Measurements from ENCODE around the gene ITGAD.
"Not testable (repeated sequence)": the region's sequence is repeated elsewhere in the genome, so short reads cannot be mapped to it uniquely, and the experiment has no call there.

The ITGAD gene

DNA sequence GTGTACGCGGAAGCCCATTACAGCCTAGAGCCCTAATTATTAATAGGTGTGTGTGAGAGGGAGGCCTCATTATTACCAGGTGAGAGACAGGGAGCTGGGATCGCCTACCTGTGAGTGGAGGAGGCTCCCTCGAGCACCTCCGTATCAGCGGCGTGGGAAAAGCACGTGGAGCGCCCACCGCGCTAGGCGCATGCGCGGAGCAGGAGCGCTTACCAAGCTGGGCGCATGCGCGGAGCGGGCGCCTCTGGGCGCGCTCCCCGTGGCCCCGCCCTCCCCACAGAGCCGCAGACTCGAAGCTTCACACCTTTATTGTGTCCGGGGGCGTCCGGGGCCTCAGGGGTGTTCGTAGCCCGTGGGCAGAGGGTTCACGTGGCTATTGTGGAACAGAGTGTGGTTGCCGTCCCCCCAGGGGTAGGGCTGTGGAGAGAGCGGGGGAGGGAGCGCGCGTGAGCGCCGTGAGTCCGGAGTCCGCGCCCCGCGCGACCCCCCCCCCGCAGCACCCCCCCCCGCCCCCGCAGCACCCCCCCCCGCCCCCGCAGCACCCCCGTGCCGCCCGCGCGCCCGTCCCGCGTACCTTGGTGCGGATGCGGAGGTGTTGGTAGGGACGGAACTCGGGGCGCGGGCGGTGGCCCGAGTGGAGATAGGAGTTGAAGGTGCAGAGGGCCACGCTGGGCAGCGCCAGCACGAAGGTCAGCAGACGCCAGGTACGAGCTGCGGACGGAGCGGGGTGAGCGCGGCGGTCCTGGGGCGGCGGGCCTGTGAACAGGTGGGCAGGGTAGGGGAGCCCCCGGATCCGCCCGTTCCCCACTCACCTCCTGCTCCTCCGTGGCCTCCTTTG is 34.5 kb downstream of the ITGAD start:
- no peak overlapping the region for H3K9ac ChIP-seq (ENCODE audit: low read depth, low read length)
- H3K4me3 ChIP-seq (ENCODE audit: low read depth, low read length) = peak overlapping the region; percentile 13

DNA sequence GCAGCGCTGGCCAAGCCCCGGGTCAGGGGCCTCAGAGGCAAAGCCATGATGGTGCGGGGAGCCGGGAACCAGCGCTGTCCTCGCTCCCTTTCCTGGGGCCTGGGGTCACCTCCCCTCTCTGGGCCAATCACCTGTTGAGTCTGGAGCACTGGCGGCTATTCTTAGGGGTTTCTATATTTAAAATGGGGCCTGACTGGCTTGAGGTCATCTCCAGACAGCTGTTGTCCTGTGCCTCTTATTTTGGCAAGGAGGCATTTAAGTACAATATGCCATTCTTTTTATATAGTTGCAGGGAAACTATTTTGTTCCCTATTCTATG is 35.1 kb downstream of the ITGAD start, which contains the start of gene COX6A2:
Gene COX6A2, minus strand, starts transcription at position 82 of the 319 bp plus-strand sequence. Its CDS starts 35 bp downstream, at position 47.
- no peak within 1 kb of the TSS for H3K9ac ChIP-seq (ENCODE audit: low read depth, low read length)
- peaks cover 5% of the 10 kb centered on the region for H3K4me1 ChIP-seq (ENCODE audit: control insufficient read depth, insufficient read depth, low read length)
- no peaks in the 10 kb centered on the region for H3K36me3 ChIP-seq (ENCODE audit: control insufficient read depth, insufficient read depth, low read length)
- H3K27me3 ChIP-seq (ENCODE audit: control insufficient read depth, insufficient read depth, low read length) = peaks cover 35% of the 10 kb centered on the region
- H3K4me3 ChIP-seq (ENCODE audit: low read depth, low read length) = peak within 1 kb of the TSS; percentile 13
- H3K9me3 ChIP-seq (ENCODE audit: control insufficient read depth, insufficient read depth, low read length) = peaks cover 4% of the 10 kb centered on the region

More for the DNA sequence above, 34.5 kb downstream of the ITGAD start:
- peaks cover 40% of the 10 kb centered on the region for H3K27me3 ChIP-seq (ENCODE audit: control insufficient read depth, insufficient read depth, low read length)
- peaks cover 5% of the 10 kb centered on the region for H3K4me1 ChIP-seq (ENCODE audit: control insufficient read depth, insufficient read depth, low read length)
- no peaks in the 10 kb centered on the region for H3K36me3 ChIP-seq (ENCODE audit: control insufficient read depth, insufficient read depth, low read length)
- peaks cover 4% of the 10 kb centered on the region for H3K9me3 ChIP-seq (ENCODE audit: control insufficient read depth, insufficient read depth, low read length)

DNA sequence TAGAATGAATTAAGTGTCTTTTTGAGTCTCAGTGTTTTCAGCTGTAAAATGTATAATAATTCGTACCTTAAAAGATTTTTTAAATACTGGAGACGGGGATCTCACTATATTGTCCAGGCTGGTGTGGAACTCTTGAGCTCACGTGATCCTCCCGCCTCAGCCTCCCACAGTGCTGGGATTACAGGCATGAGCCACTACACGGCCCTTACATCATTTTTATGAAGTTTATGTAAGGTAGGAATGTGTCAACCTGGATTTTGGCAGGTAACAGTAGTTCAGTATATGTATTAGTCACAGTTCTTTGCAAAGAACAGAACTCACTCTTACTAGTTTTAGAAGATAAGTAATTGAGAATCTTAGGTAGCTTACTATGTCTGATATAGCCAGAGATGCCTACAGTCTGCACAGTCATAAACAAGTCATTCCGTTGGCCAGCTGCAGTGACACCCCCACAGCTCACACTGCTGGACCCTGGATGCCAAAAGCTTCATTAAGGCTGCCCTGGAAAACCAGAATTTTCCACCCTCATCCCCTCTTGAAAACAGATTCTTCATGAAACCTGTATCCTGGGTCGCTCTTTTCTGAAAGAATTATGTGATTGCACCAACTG is 35.6 kb downstream of the ITGAD start:
- H3K36me3 ChIP-seq (ENCODE audit: control insufficient read depth, insufficient read depth, low read length) = no peaks in the 10 kb centered on the region
- H3K4me1 ChIP-seq (ENCODE audit: control insufficient read depth, insufficient read depth, low read length) = peaks cover 5% of the 10 kb centered on the region
- H3K4me3 ChIP-seq (ENCODE audit: low read depth, low read length) = no peak overlapping the region
- H3K27me3 ChIP-seq (ENCODE audit: control insufficient read depth, insufficient read depth, low read length) = peaks cover 32% of the 10 kb centered on the region
- no peak overlapping the region for H3K9ac ChIP-seq (ENCODE audit: low read depth, low read length)
- H3K9me3 ChIP-seq (ENCODE audit: control insufficient read depth, insufficient read depth, low read length) = peaks cover 4% of the 10 kb centered on the region

DNA sequence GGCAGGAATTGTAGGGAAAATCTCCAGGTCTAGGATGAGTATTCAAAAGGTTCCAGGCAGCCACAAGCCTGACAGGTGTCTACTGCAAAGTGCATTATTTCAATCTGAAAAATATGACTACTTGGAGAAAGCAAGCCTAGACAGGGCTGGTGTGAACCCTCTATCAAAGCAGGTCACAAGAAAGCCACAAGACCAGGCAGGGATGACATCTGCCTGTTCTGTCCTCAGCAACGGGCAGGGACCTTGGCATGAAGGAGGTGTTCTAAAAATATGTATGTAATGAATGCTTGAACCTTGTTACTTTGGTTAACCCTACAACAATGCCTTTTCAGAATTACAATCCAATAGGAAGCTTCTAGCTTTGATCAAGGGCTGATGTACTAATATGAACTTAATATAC is 36.2 kb downstream of the ITGAD start:
- no peak overlapping the region for H3K4me3 ChIP-seq (ENCODE audit: low read depth, low read length)
- H3K36me3 ChIP-seq (ENCODE audit: control insufficient read depth, insufficient read depth, low read length) = no peaks in the 10 kb centered on the region
- no peak overlapping the region for H3K9ac ChIP-seq (ENCODE audit: low read depth, low read length)
- H3K9me3 ChIP-seq (ENCODE audit: control insufficient read depth, insufficient read depth, low read length) = peaks cover 4% of the 10 kb centered on the region
- H3K27me3 ChIP-seq (ENCODE audit: control insufficient read depth, insufficient read depth, low read length) = peaks cover 32% of the 10 kb centered on the region
- H3K4me1 ChIP-seq (ENCODE audit: control insufficient read depth, insufficient read depth, low read length) = peaks cover 5% of the 10 kb centered on the region

DNA sequence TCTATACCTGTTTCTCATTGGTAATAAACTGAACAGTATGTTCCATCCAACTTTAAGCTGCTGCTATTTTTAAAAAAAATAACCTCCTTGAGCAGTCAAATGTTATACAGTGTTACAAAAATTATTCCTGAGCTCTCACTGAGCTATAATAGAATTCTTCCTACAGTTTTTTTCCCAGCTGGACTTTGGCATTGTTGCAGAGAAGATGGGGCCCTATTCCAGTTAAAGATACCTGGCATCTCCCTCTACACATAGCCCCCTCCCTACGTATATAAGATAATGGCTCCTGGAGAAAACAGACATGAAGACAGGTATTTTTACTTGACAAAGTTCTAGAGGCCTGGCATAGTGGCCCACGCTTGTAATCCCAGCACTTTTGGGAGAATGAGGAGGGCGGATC is 36.7 kb downstream of the ITGAD start:
- no peaks in the 10 kb centered on the region for H3K36me3 ChIP-seq (ENCODE audit: control insufficient read depth, insufficient read depth, low read length)
- no peak overlapping the region for H3K9ac ChIP-seq (ENCODE audit: low read depth, low read length)
- peaks cover 5% of the 10 kb centered on the region for H3K4me1 ChIP-seq (ENCODE audit: control insufficient read depth, insufficient read depth, low read length)
- no peak overlapping the region for H3K4me3 ChIP-seq (ENCODE audit: low read depth, low read length)
- peaks cover 4% of the 10 kb centered on the region for H3K9me3 ChIP-seq (ENCODE audit: control insufficient read depth, insufficient read depth, low read length)
- peaks cover 31% of the 10 kb centered on the region for H3K27me3 ChIP-seq (ENCODE audit: control insufficient read depth, insufficient read depth, low read length)

DNA sequence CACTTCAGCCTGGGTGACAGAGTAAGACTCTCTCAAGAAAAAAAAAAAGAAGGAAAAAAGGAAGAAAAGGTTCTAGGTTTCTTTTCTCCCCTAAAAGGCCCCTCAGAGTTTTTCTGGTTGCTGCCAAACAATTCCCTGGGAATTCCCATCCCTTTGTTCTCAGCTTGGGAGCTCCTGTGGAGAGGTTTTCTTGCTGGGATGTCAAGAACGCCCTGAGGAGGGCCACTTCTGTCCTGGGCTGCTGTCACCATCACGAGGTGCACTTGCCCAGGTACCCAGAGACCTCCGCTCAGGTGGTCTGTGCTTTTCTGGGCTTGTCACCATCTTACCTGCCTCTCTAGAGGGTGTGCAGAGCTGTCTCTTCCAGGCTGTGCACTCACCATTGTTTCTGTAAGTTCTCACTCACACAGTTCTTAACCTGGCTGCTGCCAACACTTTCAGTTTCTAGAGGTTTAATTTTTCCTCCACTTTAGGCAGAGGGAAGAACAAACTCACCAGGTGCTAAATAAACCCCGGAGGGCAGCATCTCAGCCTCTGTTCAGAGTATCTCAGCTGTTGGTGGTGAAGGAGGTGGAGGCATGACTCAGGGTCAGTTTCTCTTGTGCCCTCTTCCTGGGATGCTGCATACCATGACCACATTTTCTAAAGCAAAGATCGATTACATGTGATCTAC is 37.4 kb downstream of the ITGAD start:
- Histone ChIP-seq H3K27me3 (ENCODE audit: control insufficient read depth, insufficient read depth, low read length) (peaks cover 28% of the 10 kb centered on the region), H3K36me3 (ENCODE audit: control insufficient read depth, insufficient read depth, low read length) (no peaks in the 10 kb centered on the region), H3K4me3 (ENCODE audit: low read depth, low read length) (no peak overlapping the region), H3K9me3 (ENCODE audit: control insufficient read depth, insufficient read depth, low read length) (peaks cover 4% of the 10 kb centered on the region), H3K9ac (ENCODE audit: low read depth, low read length) (no peak overlapping the region), H3K4me1 (ENCODE audit: control insufficient read depth, insufficient read depth, low read length) (peaks cover 5% of the 10 kb centered on the region)

DNA sequence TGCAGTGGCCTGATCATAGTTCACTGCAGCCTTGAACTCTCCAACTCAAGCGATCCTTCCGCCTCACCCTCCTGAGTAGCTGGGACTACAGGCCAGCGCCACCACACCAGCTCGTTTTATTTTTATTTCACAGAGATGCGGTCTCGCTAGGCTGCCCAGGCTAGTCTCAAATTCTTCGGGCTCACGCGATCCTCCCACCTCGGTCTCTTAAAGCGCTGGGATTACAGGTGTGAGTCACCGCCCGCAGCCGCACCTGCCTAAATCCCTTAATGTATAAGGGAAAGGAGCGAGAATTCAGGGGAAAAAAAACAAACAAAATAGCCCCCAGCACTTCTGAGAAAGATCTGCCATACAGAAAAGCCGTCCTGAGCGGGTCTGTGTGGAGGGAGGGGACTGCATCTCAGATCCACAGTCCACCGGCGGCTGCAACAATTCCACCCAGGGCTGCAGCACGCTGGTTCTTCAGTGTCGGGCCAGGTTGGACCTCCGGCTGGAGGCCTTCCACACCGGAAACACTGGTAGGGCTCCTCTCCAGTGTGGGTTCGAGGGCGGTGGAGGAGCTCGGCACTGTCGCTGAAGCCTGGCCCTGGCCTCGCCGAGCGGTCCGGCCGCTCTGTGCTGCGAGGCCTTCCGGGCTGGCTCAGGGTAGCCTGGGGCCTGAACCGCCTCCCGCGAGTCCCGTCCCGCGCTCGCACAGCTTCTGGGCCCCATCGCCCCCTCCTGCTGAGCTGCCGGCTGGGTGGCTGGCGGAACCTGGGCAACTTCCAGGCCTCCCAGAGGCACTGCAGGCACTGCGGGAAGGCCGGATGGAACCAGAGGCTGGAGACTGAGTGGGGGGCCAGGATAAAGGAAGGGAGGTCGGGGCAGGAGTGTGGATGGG is 42.4 kb downstream of the ITGAD start:
- Histone ChIP-seq H3K4me3 (ENCODE audit: low read depth, low read length) (no peak overlapping the region), H3K9me3 (ENCODE audit: control insufficient read depth, insufficient read depth, low read length) (no peaks in the 10 kb centered on the region), H3K9ac (ENCODE audit: low read depth, low read length) (no peak overlapping the region), H3K36me3 (ENCODE audit: control insufficient read depth, insufficient read depth, low read length) (no peaks in the 10 kb centered on the region), H3K27me3 (ENCODE audit: control insufficient read depth, insufficient read depth, low read length) (peaks cover 1% of the 10 kb centered on the region), H3K4me1 (ENCODE audit: control insufficient read depth, insufficient read depth, low read length) (peaks cover 3% of the 10 kb centered on the region)

DNA sequence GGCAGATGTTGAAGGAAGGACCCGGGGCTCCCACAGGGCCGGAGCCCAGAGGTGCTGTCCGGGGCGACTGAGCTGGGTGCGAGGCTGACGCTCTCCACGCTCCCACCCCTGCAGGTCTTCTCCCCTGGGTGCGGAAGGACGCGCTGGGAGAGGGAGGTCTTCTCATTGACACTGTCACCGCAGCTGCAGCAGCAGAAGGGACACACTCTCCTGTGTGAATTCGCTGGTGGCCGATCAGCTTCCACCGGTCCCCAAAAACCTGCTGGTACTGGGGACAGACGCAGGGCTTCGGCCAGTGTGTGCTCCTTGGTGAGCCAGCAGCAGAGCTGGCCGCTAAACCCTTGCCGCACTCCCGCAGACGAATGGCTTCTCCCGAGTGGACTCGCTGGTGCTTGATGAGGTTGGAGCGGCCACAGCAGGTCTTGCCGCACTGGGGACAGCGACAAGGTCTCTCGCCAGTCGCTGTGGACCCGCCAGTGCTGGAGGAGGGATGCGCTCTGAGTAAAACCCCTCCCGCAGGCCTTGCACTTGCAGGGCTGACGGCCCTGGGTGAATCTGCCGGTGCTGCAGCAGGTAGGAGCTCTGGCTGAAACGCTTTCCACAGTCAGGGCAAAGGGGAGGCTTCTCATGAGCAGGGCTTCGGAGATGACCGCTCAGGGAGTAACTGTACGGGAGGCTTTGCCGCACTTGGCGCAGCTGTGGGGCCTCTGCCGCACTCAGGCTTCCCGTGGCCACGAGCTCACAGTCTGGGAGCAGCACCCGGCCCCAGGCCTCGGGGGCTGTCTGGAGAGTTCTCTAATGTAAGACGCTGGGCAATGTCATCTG is 43.3 kb downstream of the ITGAD start:
- Histone ChIP-seq H3K4me1 (ENCODE audit: control insufficient read depth, insufficient read depth, low read length) (no peaks in the 10 kb centered on the region), H3K27me3 (ENCODE audit: control insufficient read depth, insufficient read depth, low read length) (no peaks in the 10 kb centered on the region), H3K4me3 (ENCODE audit: low read depth, low read length) (no peak overlapping the region), H3K9me3 (ENCODE audit: control insufficient read depth, insufficient read depth, low read length) (no peaks in the 10 kb centered on the region), H3K36me3 (ENCODE audit: control insufficient read depth, insufficient read depth, low read length) (no peaks in the 10 kb centered on the region), H3K9ac (ENCODE audit: low read depth, low read length) (no peak overlapping the region)

DNA sequence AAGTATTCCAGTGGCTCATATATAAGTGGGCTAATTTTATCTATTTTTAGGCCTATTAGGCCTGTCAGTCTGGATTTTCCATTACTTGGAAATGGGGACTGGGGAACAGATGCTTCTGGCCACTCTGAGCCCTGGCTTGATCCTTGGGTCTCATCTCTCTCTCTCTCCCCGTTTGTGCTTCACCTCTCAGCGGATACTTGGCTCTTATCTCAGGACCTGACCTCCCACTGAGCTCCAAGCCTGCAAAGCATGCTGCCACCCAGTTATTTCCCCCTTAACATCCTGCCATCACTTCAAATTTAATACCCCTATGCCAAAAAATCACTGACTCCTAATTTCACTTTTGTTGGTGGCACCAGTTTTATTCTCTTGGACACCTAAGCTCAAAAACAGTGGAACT is 45.3 kb downstream of the ITGAD start:
- H3K4me3 ChIP-seq (ENCODE audit: low read depth, low read length) = no peak overlapping the region

DNA sequence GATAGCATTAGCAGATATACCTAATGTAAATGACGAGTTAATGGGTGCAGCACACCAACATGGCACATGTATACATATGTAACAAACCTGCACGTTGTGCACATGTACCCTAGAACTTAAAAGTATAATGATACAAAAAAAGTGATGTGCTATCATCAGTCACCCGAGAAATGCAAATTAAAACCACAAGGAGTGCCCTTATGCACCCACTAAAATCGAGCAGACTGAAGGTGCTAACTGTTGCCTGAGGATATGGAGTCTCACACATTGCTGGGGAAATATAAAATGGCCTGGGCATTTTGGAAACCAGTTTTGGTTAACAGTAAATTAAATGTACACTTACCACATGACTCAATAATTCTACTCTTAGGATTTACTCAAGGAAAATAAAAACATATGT is 45.9 kb downstream of the ITGAD start:
- not testable (repeated sequence) for H3K4me3 ChIP-seq (ENCODE audit: low read depth, low read length); H3K4me1 ChIP-seq (ENCODE audit: control insufficient read depth, insufficient read depth, low read length); H3K36me3 ChIP-seq (ENCODE audit: control insufficient read depth, insufficient read depth, low read length); H3K9ac ChIP-seq (ENCODE audit: low read depth, low read length); H3K9me3 ChIP-seq (ENCODE audit: control insufficient read depth, insufficient read depth, low read length); H3K27me3 ChIP-seq (ENCODE audit: control insufficient read depth, insufficient read depth, low read length)

More for the DNA sequence above, 45.3 kb downstream of the ITGAD start:
- Histone ChIP-seq H3K9ac (ENCODE audit: low read depth, low read length) (no peak overlapping the region), H3K4me1 (ENCODE audit: control insufficient read depth, insufficient read depth, low read length) (no peaks in the 10 kb centered on the region), H3K27me3 (ENCODE audit: control insufficient read depth, insufficient read depth, low read length) (no peaks in the 10 kb centered on the region), H3K36me3 (ENCODE audit: control insufficient read depth, insufficient read depth, low read length) (no peaks in the 10 kb centered on the region), H3K9me3 (ENCODE audit: control insufficient read depth, insufficient read depth, low read length) (no peaks in the 10 kb centered on the region)

DNA sequence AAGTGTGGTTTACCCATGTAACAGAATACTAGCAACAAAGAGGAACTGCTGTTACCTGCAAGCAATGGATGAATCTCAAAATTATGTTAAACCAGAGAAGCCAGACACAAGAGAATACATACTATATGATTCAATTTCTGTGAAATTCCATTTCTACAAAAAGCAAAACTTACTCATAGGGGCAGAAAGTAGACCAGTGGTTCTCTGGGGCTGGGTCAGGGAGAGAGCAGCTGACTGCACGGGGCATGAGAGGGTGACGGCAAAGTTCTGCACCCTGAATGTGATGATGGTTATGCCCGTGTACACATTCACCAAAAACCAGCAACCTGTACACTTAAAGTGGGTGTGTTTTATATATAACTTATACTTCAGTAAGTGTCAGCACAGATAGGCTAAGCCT is 46.4 kb downstream of the ITGAD start:
- no peak overlapping the region for H3K4me3 ChIP-seq (ENCODE audit: low read depth, low read length)
- no peaks in the 10 kb centered on the region for H3K4me1 ChIP-seq (ENCODE audit: control insufficient read depth, insufficient read depth, low read length)
- no peaks in the 10 kb centered on the region for H3K9me3 ChIP-seq (ENCODE audit: control insufficient read depth, insufficient read depth, low read length)
- no peaks in the 10 kb centered on the region for H3K36me3 ChIP-seq (ENCODE audit: control insufficient read depth, insufficient read depth, low read length)
- no peaks in the 10 kb centered on the region for H3K27me3 ChIP-seq (ENCODE audit: control insufficient read depth, insufficient read depth, low read length)
- H3K9ac ChIP-seq (ENCODE audit: low read depth, low read length) = no peak overlapping the region
